Adipocyte (in vitro differentiated cells): Measurements from ENCODE around the gene RMRP.
"Not testable (repeated sequence)": the region's sequence is repeated elsewhere in the genome, so short reads cannot be mapped to it uniquely, and the experiment has no call there.

Source experiments
- DNase-seq: peaks from one replicate; pipeline ENCODE4 v3.0.0-alpha.2; 2015; ENCODE audit warnings: low read depth
- H3K27me3 ChIP-seq: replicated peaks from 2 replicates; pipeline ENCODE4 v1.7.0; 2013; ENCODE audit warnings: mild to moderate bottlenecking, low read length, moderate library complexity; ENCODE audit not compliant: control insufficient read depth, insufficient read depth
- H3K36me3 ChIP-seq: 2 replicates; pipeline ENCODE4 v1.7.0; 2013; ENCODE audit warnings: low read length, mild to moderate bottlenecking, moderate library complexity; ENCODE audit not compliant: control insufficient read depth, insufficient read depth, severe bottlenecking
- H3K4me1 ChIP-seq: 2 replicates; pipeline ENCODE4 v1.7.0; 2013; ENCODE audit warnings: mild to moderate bottlenecking, low read length, moderate library complexity; ENCODE audit not compliant: control insufficient read depth, insufficient read depth
- H3K4me3 ChIP-seq: 2 replicates; pipeline ENCODE4 v1.7.0; 2013; ENCODE audit warnings: mild to moderate bottlenecking, low read length, moderate library complexity
- H3K9ac ChIP-seq: 2 replicates; pipeline ENCODE4 v1.7.0; 2013; ENCODE audit warnings: mild to moderate bottlenecking, low read length, moderate library complexity
- H3K9me3 ChIP-seq: 2 replicates; pipeline ENCODE4 v1.7.0; 2013; ENCODE audit warnings: mild to moderate bottlenecking, low read length, moderate library complexity; ENCODE audit not compliant: control insufficient read depth

Gene RMRP

GRCh38 chr9:35650341-35651158 lies 7.3 kb downstream of the RMRP start, which contains the start of gene SIT1:
Gene SIT1, minus strand, starts transcription at chr9:35650931. Its CDS starts 78 bp downstream, at chr9:35650853.
- H3K36me3 ChIP-seq, result no peaks in the 10 kb centered on the region
- no peaks in the 10 kb centered on the region for H3K9me3 ChIP-seq
- peak within 1 kb of the TSS; percentile 82 for H3K9ac ChIP-seq
- no peaks in the 10 kb centered on the region for H3K27me3 ChIP-seq
- H3K4me1 ChIP-seq, result peaks cover 68% of the 10 kb centered on the region
- peak within 1 kb of the TSS; percentile 67 for H3K4me3 ChIP-seq
- no peak for DNase-seq

GRCh38 chr9:35649431-35650340 lies 8.1 kb downstream of the RMRP start:
- peaks cover 76% of the 10 kb centered on the region for H3K4me1 ChIP-seq
- no peaks in the 10 kb centered on the region for H3K36me3 ChIP-seq
- H3K9ac ChIP-seq, result peak overlapping the region; percentile 82
- no peak for DNase-seq
- H3K27me3 ChIP-seq, result no peaks in the 10 kb centered on the region
- no peaks in the 10 kb centered on the region for H3K9me3 ChIP-seq
- peak overlapping the region; percentile 67 for H3K4me3 ChIP-seq

- Histone ChIP-seq H3K4me1 (peaks cover 80% of the 10 kb centered on the region), H3K27me3 (no peaks in the 10 kb centered on the region), H3K9me3 (no peaks in the 10 kb centered on the region), H3K4me3 (peak overlapping the region; percentile 86), H3K36me3 (no peaks in the 10 kb centered on the region), H3K9ac (peak overlapping the region; percentile 91)
- peak; percentile 98 for DNase-seq
Measured at GRCh38 chr9:35646533-35647265, 11.1 kb downstream of the RMRP start.

- no peaks in the 10 kb centered on the region for H3K27me3 ChIP-seq
- no peaks in the 10 kb centered on the region for H3K9me3 ChIP-seq
- DNase-seq, result peak; percentile 56
- H3K36me3 ChIP-seq, result no peaks in the 10 kb centered on the region
- peak overlapping the region; percentile 86 for H3K4me3 ChIP-seq
- H3K9ac ChIP-seq, result peak overlapping the region; percentile 91
- H3K4me1 ChIP-seq, result peaks cover 75% of the 10 kb centered on the region
Measured at GRCh38 chr9:35646153-35646532, 11.7 kb downstream of the RMRP start.

- Histone ChIP-seq H3K4me1 (peaks cover 71% of the 10 kb centered on the region), H3K9ac (peak overlapping the region; percentile 91), H3K4me3 (peak overlapping the region; percentile 86)
- DNase-seq, H3K9me3 ChIP-seq, H3K36me3 ChIP-seq, H3K27me3 ChIP-seq: not testable (repeated sequence)
Measured at GRCh38 chr9:35645736-35646135, 12.1 kb downstream of the RMRP start.

- H3K9me3 ChIP-seq, result no peaks in the 10 kb centered on the region
- no peaks in the 10 kb centered on the region for H3K36me3 ChIP-seq
- no peak overlapping the region for H3K4me3 ChIP-seq
- no peaks in the 10 kb centered on the region for H3K27me3 ChIP-seq
- no peak for DNase-seq
- H3K9ac ChIP-seq, result no peak overlapping the region
- H3K4me1 ChIP-seq, result peaks cover 54% of the 10 kb centered on the region
Measured at GRCh38 chr9:35643046-35643445, 14.8 kb downstream of the RMRP start.

GRCh38 chr9:35641478-35641877 lies 16.3 kb downstream of the RMRP start:
- peaks cover 42% of the 10 kb centered on the region for H3K4me1 ChIP-seq
- H3K36me3 ChIP-seq, H3K27me3 ChIP-seq, H3K9ac ChIP-seq, DNase-seq, H3K9me3 ChIP-seq, H3K4me3 ChIP-seq: not testable (repeated sequence)

- DNase-seq, H3K9ac ChIP-seq, H3K9me3 ChIP-seq, H3K4me3 ChIP-seq, H3K27me3 ChIP-seq, H3K36me3 ChIP-seq: not testable (repeated sequence)
- H3K4me1 ChIP-seq, result peaks cover 40% of the 10 kb centered on the region
Measured at GRCh38 chr9:35640431-35640830, 17.4 kb downstream of the RMRP start.

GRCh38 chr9:35639631-35640030 lies 18.2 kb downstream of the RMRP start:
- no peaks in the 10 kb centered on the region for H3K27me3 ChIP-seq

GRCh38 chr9:35639225-35639624 lies 18.6 kb downstream of the RMRP start:
- not testable (repeated sequence) for H3K4me3 ChIP-seq

More at GRCh38 chr9:35639631-35640030, 18.2 kb downstream of the RMRP start:
- DNase-seq, result no peak
- Histone ChIP-seq H3K9me3 (no peaks in the 10 kb centered on the region), H3K36me3 (no peaks in the 10 kb centered on the region), H3K4me3 (no peak overlapping the region), H3K4me1 (peaks cover 33% of the 10 kb centered on the region), H3K9ac (no peak overlapping the region)

GRCh38 chr9:35638751-35639150 lies 19.1 kb downstream of the RMRP start:
- DNase-seq, H3K4me3 ChIP-seq, H3K27me3 ChIP-seq, H3K9me3 ChIP-seq, H3K9ac ChIP-seq, H3K36me3 ChIP-seq: not testable (repeated sequence)
- H3K4me1 ChIP-seq, result peaks cover 25% of the 10 kb centered on the region

More at GRCh38 chr9:35639225-35639624, 18.6 kb downstream of the RMRP start:
- DNase-seq, H3K36me3 ChIP-seq, H3K9ac ChIP-seq, H3K27me3 ChIP-seq, H3K9me3 ChIP-seq: not testable (repeated sequence)
- H3K4me1 ChIP-seq, result peaks cover 30% of the 10 kb centered on the region
